HG03280 (cell line): ENCODE results near the gene RNF34.
A peak's percentile ranks its signal among the peaks of the same experiment; 100 is the strongest.

Experiments
- ATAC-seq: cut with Tn5 transposase; IDR thresholded peaks from one replicate; pipeline ENCODE4 v1.9.1; 2021; ENCODE audit warnings: mild to moderate bottlenecking, moderate library complexity; ENCODE audit not compliant: unreplicated experiment

The RNF34 gene

DNA sequence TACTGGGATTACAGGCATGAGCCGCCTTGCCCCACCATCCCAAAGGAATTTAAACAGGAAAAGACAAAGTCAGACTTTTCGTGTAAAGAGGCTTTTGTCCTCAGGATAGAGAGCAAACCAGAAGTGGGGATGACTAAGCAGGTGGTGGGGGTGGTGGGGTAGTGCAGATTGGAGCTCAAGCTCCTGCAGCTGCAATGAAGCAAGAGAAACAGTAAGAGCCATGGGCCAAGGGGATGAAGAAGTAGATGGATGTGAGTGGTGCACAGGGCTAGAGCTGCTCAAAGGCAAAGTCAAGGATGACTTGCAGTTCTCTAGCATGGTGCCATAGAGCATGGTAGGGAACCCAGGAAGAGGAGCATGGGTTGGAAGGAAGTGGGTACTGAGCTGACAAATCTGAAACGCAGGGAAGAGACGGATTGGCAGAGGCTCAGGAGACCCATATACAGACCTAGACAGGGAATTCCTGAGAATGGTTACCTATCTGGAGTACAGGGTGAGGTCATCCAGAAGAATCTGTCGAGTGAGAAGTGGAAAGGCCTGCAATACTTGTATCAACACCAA is 11.4 kb upstream of the RNF34 start:
- ATAC-seq: no peak

DNA sequence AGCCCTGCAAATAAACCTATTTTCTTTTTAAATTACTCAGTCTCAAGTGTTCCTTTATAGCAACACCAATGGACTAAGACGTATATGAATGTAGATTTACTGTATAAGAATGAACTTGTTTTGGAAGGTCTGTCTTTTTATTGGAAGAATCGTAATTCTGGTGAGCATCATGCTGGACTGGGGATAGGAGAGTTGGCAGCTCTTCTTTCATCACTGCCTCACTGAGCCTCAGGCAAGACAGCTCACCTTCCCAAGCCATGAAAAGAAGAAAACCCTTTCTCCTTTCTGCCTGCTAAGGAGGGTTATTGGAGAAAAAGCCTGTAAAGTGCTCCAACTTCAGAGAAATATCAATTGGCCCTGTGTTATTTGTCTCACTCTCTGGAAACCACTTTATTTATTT is 9.1 kb upstream of the RNF34 start:
- ATAC-seq: no peak

DNA sequence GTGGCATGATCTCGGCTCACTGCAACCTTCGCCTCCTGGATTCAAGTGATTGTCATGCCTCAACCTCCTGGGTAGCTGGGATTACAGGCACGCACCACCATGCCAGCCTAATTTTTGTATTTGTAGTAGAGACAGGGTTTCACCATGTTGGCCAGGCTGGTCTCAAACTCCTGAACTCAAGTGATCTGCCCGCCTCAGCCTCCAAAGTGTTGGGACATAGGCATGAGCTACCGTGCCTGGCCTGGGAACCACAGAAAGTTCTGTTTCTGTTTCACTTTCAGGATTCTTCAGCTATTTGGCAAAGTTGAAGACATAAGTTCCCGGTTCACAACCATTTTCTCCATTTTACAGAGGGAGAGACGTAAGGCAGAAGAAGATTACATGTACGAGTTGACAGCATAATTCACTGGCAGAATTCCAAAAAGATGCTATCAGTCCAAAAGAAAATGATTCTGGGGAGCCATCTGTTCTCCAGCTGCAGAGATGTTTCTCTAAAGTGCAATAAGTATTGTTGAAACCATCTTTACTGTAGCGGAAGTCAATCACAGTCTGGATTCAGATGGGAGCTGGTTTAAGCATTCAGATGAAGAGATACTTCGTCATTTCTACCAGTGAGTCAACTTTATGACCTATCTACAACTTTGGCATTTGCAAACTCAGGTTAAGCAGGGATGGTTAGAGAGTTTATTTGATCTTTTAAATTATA is 8.1 kb upstream of the RNF34 start:
- no peak for ATAC-seq

DNA sequence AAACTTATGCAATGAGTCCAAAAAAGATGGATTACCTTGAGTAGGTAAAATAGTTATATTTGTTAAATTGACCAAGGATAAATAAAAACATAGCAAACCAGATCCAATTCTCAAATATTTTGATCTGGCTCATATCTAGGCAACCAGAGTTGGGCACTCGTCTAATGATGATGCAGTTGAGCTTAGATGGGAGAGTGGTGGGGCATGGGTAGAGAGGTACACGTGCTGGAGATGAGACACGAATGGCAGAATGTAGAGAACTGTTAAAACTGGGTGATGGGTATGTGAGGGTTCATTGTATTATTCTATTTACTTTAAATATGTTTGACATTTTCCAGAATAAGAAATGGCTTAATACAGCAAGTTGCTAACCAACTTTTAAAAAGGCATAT is 7.6 kb upstream of the RNF34 start:
- no peak for ATAC-seq

DNA sequence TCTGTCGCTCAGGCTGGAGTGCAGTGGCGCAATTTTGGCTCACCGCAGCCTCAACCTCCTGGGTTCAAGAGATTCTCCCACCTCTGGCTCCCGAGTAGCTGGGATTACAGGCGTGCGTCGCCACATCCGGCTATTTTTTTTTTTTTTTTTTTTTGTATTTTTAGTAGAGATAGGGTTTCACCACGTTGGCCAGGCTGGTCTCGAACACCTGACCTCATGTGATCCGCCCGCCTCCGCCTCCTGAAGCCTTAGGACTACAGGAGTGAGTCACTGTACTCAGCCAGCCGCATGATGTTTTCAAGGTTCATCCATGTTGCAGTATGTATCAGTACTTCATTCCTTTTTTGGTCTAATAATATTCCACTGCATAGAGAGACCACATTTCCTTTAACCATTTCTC is 2.4 kb upstream of the RNF34 start:
- no peak for ATAC-seq

DNA sequence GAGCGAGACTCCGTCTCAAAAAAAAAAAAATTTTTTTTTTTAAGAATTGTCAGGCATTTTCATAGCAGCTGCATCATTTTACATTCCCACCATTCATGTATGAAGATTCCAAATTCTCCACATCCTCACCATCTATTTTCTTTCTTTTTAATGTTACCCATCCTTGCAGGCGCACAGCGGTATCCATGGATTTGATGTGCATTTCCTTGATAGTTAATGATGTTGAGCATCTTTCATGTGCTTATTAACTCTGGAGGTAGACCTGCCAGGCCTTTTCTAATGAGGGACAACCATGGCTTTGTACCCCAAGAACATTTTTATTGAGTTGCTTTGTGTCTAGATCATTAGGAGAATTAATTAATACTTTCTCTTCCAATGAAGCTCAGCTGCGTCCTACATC is 1.6 kb upstream of the RNF34 start:
- ATAC-seq: no peak

DNA sequence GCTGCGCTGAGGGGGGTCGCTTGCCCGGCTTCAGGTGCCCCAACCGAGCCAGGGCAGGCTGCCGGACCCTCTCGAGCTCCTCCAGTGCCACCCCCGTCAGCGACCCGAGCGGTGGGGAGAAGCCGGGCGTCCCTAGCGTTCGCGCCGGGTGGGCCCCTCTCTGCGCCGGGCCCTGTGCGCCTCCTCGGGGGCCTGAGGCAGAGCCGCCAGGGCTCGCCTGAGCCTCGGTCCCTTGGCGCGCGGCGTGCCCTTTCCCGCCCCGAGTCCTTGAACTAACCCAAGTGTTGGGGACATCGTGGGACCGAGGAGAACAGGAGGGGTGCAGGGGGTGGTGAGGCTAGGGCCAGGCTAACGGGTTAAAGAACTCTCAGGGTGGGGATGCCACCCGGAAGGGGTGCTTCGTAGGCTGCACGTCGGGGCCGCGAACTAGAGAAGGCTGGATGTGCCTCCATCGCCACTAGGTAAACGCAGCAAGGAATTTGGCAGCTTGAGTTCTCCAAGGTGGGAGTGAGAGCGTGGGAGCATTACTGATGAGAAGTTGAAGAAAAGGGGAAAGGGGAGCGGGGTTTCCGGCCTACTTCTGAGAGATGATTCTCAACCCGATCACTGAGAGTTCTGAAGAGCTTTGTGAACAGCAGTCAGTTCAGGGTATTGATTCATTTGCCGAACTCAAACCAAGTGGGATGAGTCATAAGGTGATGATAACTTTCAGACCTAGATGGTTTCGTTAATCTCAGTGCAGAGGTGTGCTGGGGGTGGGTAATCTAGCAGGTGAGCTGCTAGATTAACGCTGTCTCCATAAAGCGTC is 618 bp downstream of the RNF34 start:
- peak; percentile 41 for ATAC-seq

DNA sequence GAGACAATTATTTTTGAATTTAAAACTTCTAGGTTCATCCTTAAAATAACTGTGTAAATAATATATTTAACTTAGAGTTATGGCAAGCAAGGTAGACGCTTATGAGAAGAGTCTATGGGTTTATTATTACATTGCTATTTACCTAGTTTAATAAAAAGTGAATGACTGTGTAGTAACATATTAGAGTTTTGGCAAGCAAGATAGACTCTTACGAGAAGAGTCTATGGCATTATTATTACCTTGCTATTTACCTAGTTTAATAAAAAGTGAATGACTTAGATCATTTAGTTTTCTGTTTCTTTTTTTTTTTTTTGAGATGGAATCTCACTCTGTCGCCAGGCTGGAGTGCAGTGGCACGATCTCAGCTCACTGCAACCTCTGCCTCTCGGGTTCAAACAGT is 3.8 kb downstream of the RNF34 start:
- no peak for ATAC-seq

DNA sequence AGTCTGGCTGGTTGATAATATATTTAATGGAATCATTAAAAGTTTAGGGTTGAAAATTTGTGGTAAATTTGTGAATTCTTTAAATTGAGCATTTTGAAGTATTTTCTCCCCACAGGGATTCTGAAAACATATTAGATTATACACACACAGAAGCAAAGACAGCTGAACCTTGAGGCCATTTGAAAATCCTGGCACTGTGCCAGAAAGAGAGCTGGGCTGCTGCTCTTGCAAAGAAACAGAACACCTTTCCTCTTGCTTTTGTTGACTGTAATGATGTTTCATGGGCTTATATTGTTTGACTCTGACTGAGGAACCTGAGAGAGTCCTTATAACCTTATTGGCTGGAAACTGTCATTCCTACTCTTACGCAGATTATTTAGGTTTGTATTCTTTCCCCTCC is 4.8 kb downstream of the RNF34 start:
- ATAC-seq: no peak

DNA sequence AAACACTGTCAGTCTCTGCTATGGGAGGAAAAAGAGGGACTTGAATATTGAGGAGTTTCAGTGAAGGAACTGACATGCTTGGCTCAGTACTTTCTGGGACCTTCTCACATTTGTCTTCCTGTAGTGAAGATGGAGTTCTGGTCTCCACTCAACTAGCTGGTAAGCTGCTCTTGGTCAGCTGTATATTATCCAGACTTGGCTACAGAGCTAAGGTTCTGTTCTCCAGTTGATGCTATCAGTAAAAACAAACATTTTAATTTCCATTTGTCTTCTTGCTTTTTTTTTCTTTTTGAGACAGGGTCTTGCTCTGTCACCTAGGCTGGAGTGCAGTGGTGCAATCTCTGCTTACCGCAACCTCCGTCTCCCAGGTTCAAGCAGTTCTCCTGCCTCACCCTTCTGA is 5.3 kb downstream of the RNF34 start:
- ATAC-seq: no peak

DNA sequence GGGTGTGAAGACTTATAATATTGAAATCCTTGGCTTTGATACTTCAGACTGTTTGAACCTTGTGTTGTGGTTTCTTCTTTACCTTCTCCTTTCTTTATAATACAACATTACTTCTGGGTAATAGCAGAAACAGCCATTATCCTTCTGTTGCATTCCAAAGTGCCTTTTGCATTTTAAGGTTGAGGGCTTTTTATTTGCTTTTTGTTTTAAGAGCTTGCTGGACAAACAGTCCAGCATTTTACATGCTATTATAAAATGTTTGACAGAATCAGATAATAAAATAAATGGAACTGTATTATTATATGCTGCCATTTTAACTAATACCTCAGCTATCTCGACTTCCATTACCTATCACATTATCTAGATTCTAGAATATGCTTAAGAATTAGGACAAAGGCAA is 14.0 kb downstream of the RNF34 start:
- no peak for ATAC-seq

DNA sequence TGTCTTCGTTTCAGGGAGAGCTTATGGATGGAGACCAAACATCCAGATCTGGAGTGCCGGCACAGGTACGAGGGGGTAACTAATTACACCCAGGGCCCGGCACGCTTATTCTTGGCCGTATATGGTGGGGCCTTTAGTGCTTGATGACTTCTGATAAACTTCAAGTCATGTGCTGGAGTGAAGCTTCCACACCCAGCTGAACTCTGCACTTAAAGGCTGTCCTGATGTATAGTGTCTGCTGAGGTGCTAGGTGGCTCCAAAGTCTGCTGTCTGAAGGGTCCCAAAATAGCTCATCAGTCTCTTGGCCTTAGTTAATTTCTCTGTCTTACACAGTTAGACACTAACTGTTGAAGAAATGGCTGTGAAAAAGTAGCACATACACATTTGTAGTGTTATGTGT is 17.9 kb downstream of the RNF34 start:
- ATAC-seq: no peak

DNA sequence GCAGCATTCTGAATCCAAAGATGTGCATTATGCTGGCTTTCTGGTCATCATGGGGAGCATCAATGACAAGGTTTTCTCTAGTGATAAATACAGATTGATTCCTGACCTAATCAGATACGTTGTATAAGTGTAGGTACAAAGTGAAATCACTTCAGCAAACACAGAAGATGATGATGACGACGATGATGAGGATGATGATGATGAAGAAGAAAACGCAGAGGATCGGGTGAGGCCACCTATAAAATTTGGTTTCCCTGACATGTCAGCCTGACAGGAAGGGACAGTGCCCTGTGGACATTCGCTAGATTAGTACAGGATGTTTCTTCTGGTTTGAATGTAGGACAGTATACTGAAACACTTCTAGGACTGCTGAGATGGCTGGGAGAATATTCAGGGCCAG is 20.2 kb downstream of the RNF34 start:
- no peak for ATAC-seq

DNA sequence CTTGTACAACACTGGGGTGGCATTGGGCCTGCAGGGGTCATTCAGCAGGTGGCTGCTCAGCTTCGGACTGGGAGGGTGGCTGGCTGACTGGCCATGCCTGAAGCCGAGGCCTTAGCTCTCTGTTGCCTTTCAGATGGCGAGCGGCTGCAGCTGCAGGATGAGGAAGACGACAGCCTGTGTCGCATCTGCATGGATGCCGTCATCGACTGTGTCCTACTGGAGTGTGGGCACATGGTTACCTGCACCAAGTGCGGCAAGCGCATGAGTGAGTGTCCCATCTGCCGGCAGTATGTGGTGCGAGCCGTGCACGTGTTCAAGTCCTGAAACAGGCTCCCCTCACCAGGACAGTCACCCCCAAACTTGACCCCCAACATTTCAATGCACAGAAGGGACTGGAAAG is 23.3 kb downstream of the RNF34 start:
- no peak for ATAC-seq

DNA sequence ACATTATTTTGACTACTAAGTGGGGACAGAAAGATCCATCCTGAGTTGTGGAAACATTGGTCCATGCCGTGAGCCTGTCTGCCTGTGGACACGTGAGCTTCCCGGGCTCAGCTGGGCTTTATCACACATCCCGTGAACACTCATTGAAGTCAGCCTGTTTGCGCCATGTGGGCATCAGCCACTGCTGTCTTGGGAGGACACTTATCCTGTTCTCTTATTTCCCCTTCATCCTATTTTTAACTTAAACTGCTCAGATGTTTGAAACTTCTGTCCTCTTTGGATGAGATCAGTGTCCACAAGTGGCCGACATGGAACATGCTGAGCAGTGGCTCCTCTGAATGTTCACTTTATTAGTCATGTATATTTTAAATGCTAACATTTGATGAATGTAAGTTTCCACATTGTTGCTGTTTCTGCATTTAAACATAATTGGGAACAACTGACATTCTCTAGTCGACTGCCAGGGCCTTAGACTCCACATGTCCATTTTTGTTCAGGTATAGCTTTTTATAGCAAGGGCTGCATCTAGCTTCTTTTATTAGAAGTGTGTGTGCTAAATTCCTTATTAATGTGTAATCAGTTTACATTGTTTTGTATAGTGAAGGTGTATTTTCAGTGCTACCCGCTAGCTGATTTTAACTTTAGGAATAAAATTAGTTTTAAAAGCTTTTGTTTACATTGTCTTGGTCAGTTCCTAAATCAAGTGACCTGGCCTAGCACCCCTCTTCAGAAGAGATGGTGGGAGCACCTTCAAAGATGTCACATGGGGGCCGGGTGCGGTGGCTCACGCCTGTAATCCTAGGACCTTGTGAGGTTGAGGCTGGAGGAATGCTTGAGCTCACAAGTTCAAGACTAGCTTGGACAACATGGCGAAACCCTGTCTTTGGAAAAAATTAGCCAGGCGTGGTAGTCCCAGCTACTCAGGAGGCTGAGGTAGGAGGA is 24.0 kb downstream of the RNF34 start:
- no peak for ATAC-seq

DNA sequence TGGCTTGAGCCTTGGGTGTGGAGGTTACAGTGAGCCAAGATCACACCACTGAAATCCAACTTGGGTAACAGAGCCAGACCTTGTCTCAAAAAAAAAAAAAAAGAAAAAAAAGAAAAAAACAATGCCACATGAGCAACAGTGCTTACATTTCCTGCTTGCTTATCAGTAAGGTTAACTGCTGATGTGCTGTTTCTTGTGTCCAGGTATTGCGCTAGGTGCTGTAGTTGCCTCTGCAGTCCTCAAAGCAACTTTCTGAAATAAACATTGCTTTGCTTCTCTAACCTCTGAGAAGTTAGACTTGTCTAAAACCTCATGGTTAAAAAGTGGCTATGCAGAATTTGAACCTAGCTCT is 24.7 kb downstream of the RNF34 start:
- ATAC-seq: no peak

DNA sequence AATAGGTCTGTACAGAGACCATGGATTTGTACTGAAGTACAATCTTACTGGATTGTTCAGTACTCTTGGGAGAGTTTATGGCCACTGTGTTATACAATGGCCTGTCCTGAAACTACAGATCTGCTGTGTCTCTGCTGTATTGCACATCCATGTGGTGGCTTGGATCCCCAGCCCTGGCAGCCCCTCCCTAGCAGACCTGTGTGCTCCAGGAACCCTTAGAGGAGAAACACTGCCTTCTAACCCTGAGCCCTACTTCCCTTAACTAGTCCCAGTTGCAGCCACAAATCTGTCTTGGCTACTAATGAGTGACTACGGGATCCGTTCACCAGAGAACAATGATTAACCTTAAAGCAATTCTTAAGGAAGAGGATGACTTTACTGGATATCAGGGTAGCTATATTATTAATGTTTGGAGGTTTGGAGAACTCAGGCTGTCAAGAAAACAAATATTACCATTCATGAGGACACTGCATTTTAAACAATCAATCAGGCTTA is 27.7 kb downstream of the RNF34 start:
- ATAC-seq: no peak

DNA sequence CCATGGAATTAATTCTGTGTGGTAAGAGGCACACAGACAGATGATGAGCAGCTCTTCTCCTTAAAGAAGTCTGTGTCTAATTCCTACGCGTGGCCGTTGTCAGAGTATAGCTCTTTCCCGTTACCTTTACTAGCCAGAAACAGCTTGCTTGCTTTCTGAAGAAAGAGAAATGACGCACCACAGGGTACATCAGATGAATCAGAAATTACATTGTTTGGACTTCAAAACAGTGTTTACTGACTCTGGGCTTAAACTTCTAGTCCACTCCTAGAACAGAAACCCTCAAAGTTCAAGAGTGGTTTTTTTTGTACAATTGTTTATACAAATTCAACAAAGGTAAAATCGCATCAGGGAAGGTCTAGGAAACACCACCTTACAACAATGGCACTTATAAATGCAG is 29.0 kb downstream of the RNF34 start:
- ATAC-seq: no peak

DNA sequence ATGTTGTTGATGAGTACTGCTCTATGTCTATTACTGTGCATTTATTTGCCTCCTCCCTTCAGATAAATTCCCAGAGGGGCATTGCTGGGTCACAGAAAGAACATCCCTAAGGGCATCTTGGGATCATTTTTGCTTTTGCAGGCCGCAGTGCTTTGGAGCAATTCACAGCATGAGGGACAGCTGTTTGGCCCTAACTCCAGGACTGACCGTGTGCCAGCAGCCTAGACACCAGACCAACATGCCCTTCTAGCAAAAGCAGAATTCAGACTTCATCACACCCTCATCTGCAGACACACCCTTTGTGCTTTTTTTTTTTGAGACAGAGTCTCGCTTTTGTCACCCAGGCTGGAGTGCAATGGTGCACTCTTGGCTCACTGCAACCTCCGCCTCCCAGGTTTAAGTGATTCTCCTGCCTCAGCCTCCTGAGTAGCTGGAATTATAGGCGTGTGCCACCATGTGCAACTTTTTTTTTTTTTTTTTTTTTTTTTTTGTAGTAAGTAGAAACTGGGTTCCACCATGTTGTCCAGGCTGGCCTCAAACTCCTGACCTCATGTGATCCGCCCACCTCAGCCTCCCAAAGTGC is 31.0 kb downstream of the RNF34 start:
- ATAC-seq: no peak

DNA sequence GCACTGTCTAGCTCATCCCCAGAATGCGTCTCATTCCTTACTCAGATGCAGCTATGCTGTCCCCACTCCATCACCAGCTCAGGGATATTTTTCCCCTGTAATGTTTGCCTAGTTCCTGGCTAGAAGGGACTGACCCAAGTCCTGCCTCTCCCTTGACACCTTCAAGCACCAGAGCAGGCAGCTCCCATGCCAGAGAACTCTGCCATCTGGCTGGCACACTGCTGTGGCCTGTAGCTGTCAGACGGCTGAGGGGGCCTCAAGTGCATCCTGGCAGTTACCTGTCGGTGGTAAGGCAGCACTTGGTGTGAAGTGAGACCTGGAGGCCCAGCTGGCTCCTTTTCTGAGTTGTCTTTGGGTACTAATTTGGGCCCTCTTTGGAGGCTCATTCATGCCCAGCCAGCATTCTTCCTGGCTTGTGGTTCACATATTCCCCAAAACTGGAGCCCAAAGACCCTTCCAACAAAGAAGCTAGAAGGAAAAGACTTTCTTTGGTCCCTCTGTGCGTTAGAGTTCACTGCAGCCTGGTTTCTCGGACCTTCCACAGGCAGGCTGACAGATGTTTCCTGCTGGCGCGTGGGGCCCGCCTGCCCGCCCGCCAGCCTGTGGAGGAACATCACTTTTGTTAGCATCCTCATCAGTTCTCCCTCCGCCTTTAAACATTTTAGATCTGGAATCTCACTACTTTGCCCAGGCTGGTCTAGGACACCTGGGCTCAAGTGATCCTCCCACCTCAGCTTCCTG is 33.0 kb downstream of the RNF34 start:
- no peak for ATAC-seq
